A549 treated with CpdA at 1 μM for 4 hours (cell line): ENCODE data around the gene ARFGAP2. TPM values are rescaled to one million over a fixed set of nuclear protein-coding genes. Genes with fewer than 3 reads are reported as not detected.

Experiments used
- total RNA-seq: library from RNA; stranded (reverse); fragments of 200-300 nt; extraction: Qiagen RNA extraction; gene quantifications from 5 replicates; pipeline ENCODE4 v1.2.3, GENCODE V29; 2022; ENCODE audit warnings: low read depth

Gene ARFGAP2
- 25.8 to 41.6 TPM (median 26.7 TPM) in 5 replicates for total RNA-seq

DNA sequence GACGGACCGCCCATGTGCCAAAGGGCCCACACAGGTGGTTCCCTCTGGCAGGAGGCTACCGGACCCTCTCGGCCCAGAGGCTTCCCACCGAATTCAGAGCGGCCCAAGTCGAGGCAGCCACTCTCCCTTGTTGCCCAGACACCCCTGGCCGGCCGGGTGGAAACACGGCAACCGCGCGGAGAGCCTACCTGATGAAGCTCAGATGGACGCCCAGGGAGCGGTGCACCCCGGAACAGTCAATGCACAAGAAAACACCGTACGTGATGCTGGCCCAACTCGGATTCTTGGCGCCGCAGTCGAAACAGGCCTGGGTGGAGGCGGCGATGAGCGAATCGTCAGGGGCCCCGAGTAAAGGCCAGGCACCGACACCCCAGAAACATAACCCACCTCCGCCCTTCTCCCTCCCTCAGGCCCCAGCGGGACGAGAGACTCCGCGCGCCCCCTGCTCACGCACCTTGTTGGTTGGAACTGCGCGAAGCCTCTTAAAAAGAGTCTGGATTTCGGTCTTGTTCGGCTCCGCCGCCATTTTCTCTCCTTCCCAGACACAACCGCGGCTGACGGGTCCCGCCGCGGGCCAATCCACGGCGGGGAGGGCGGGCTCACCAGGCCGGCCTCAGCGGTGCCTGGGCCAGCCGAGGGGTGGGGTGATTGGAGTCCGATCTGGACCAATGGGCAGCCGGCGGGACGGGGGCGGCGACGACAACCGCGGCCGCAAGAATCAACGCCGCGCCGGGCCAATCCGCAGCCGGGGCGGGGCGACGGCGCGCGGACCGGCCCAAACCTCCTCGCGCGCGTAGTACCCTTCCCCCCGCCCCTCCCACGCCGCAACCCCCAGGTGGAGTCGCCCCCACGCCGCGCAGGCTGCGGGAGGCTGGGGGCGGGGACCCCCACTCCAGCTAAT lies at the start of gene ARFGAP2:
Gene ARFGAP2, minus strand, starts transcription at position 552 of the 901 bp plus-strand sequence. Its CDS starts 26 bp downstream, at position 526.

DNA sequence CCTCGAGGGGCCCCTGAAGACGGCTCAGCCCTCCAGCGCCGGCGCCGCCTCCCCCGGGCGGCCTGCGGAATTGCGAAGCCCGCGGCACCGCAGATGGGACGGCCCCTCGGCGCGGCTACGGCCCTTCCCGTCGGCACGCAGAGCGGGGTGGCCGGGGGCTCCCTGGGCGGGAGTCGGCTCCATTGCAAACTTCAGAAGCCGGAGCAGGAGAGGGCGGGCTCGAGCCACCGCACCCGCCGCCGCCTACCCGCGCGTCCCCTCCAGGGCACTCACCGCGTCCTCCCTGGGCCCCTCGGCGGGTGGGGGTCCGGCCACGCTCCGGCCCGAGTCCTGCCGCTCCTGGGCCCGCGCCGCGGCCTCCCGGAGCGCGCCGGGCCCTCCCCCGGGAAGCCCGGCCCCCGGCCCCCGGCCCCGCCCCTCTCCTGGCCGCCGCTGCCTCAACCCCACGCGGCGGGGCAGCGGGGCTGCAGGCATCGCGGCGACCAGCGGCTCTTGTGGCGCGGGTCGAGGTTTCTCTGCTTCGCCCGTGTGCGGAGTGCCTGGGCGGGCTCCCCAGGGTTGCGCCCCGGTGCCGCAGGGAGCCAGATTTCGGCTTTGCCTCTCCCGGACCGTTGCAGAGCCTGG lies 9.5 kb upstream of the ARFGAP2 start, which contains the start of gene PACSIN3:
Gene PACSIN3, minus strand, starts transcription at position 359 of the 624 bp plus-strand sequence. CDS start 3,707 bp downstream, outside the sequence.

Other genes with a start within 250 kb of the ARFGAP2 start
- gene CSTPP1, start 240.1 kb downstream of the ARFGAP2 start, total RNA-seq, result 25.7 to 36.4 TPM (median 30.0 TPM) in 5 replicates
- gene PACSIN3, start 9.6 kb upstream of the ARFGAP2 start, total RNA-seq, result 25.8 to 36.2 TPM (median 30.0 TPM) in 5 replicates
- gene DDB2, start 38.1 kb upstream of the ARFGAP2 start, total RNA-seq, result 80.4 to 99.0 TPM (median 86.1 TPM) in 5 replicates
- 20.4 to 29.9 TPM (median 22.9 TPM) in 5 replicates for gene ACP2, start 71.9 kb upstream of the ARFGAP2 start, total RNA-seq
- 8.4 to 14.0 TPM (median 12.3 TPM) in 5 replicates for gene NR1H3, start 81.1 kb upstream of the ARFGAP2 start, total RNA-seq
- gene MADD, start 93.3 kb upstream of the ARFGAP2 start, total RNA-seq, result 22.2 to 23.2 TPM (median 22.5 TPM) in 5 replicates
- 0.05 to 0.06 TPM (median 0.05 TPM) in 4 of 5 replicates, not detected in the other for gene MYBPC3, start 175.8 kb upstream of the ARFGAP2 start, total RNA-seq
- 0.11 TPM in 1 of 5 replicates, not detected in the others for gene SPI1, start 201.7 kb upstream of the ARFGAP2 start, total RNA-seq
- gene SLC39A13, start 231.7 kb upstream of the ARFGAP2 start, total RNA-seq, result 40.7 to 54.0 TPM (median 50.3 TPM) in 5 replicates
- gene PSMC3, start 249.6 kb upstream of the ARFGAP2 start, total RNA-seq, result 188 to 258 TPM (median 203 TPM) in 5 replicates